GM12878 (cell line): ENCODE data around the gene DISC1. TPM values are rescaled to one million over a fixed set of nuclear protein-coding genes. Genes with fewer than 3 reads are reported as not detected.

Experiments
- ATAC-seq: fragments of 200-7000 bp; cut with Tn5 transposase; 3 replicates; pipeline ENCODE4 v1.9.1; 2020; ENCODE audit warnings: mild to moderate bottlenecking, moderate library complexity
- BruUV-seq: library from RNA; stranded (reverse); fragments of 400-500 nt; replicated peaks from 2 replicates; lab custom pipeline; 2021; lab: Mats Ljungman, UMichigan
- CTCF ChIA-PET: fragments of 300-600 bp; sonication (Branson Sonifier 250); formaldehyde crosslinking; extraction: SDS; loops from one replicate; lab custom pipeline; 2021; ENCODE audit warnings: inconsistent platforms; lab: Yijun Ruan, JAX
- POLR2A ChIA-PET: fragments of 350-600 bp; formaldehyde crosslinking; extraction: SDS; loops from one replicate; lab custom pipeline; 2021; ENCODE audit warnings: inconsistent platforms; lab: Charles Lee
- RAD21 ChIA-PET: fragments of 300-600 bp; sonication (Branson Sonifier 250); formaldehyde crosslinking; loops from one replicate; lab custom pipeline; 2023; ENCODE audit warnings: antibody characterized with exemption; ENCODE audit not compliant: unreplicated experiment; lab: Charles Lee
- SMC1A ChIA-PET: fragments of 300-600 bp; sonication (Branson Sonifier 250); formaldehyde crosslinking; loops from one replicate; lab custom pipeline; 2023; ENCODE audit not compliant: unreplicated experiment, uncharacterized antibody; lab: Charles Lee
- DNase-seq: peaks from one replicate; pipeline ENCODE4 v3.0.0-alpha.2; 2011; ENCODE audit warnings: low read depth, low spot score
- FAIRE-seq: peaks from 3 replicates; lab custom pipeline; 2011; peaks lifted over from hg19 to GRCh38; lab: Jason Lieb, UNC
- H2AFZ ChIP-seq: 2 replicates; pipeline ENCODE4 v1.6.0; 2011; ENCODE audit warnings: low read depth, low read length, control low read depth; ENCODE audit not compliant: control insufficient read depth
- H3K27ac ChIP-seq: 2 replicates; pipeline ENCODE4 v1.5.1; 2011; ENCODE audit warnings: control low read depth; ENCODE audit not compliant: control insufficient read depth, insufficient read depth
- H3K27me3 ChIP-seq, 2 experiments: replicated peaks in 1 of 2; 2 replicates each; pipeline versions ENCODE4 v1.6.0 to v1.6.1; 2011; ENCODE audit warnings: low read length in 1 of 2; ENCODE audit not compliant: control insufficient read depth in 2 of 2, insufficient read depth in 2 of 2
- H3K36me3 ChIP-seq, 2 experiments: 2 replicates each; pipeline ENCODE4 v1.5.1; 2011; ENCODE audit warnings: low read length in 1 of 2; ENCODE audit not compliant: control insufficient read depth in 2 of 2, insufficient read depth in 2 of 2
- H3K4me1 ChIP-seq: 2 replicates; pipeline ENCODE4 v1.6.1; 2011; ENCODE audit warnings: mild to moderate bottlenecking, low read length, moderate library complexity, mixed read lengths; ENCODE audit not compliant: control insufficient read depth, insufficient read depth
- H3K4me2 ChIP-seq: 2 replicates; pipeline ENCODE4 v1.6.0; 2011; ENCODE audit warnings: control low read depth; ENCODE audit not compliant: control insufficient read depth, insufficient read depth
- H3K4me3 ChIP-seq: fragments of 200-600 bp; sonication (generic); 2 replicates; pipeline ENCODE4 v1.5.1; 2016
- H3K79me2 ChIP-seq: 2 replicates; pipeline ENCODE4 v1.6.0; 2011; ENCODE audit warnings: low read length; ENCODE audit not compliant: control insufficient read depth, insufficient read depth
- H3K9ac ChIP-seq: 2 replicates; pipeline ENCODE4 v1.8.0; 2011; ENCODE audit warnings: low read length, control low read depth, mixed read lengths; ENCODE audit not compliant: control insufficient read depth, insufficient read depth
- H3K9me3 ChIP-seq: replicated peaks from 3 replicates; pipeline ENCODE4 v1.5.1; 2011; ENCODE audit warnings: mild to moderate bottlenecking, low read length; ENCODE audit not compliant: control insufficient read depth, insufficient read depth
- H4K20me1 ChIP-seq: 2 replicates; pipeline ENCODE4 v1.6.0; 2011; ENCODE audit not compliant: control insufficient read depth, insufficient read depth
- CREM ChIP-seq: IDR thresholded peaks from 2 replicates; pipeline ENCODE4 v1.6.1; 2014; ENCODE audit warnings: antibody characterized with exemption, low read depth
- CTCF ChIP-seq, 3 experiments: IDR thresholded peaks in 2 of 3; conservative IDR thresholded peaks in 1 of 3; 2 replicates each; pipeline ENCODE4 v1.5.1; 2011; ENCODE audit warnings: low read depth in 3 of 3, low read length in 3 of 3, mild to moderate bottlenecking in 3 of 3, control low read depth in 2 of 3, moderate library complexity in 2 of 3, inconsistent platforms in 1 of 3, mixed read lengths in 1 of 3; ENCODE audit not compliant: control insufficient read depth in 2 of 3, insufficient read depth in 1 of 3; ENCODE audit errors: extremely low read depth in 1 of 3
- IRF4 ChIP-seq: IDR thresholded peaks from 2 replicates; pipeline ENCODE4 v1.6.1; 2011; ENCODE audit warnings: low read depth, low read length
- KDM1A ChIP-seq: fragments of 200-600 bp; sonication (generic); IDR thresholded peaks from 2 replicates; pipeline ENCODE4 v1.6.1; 2016; ENCODE audit warnings: borderline replicate concordance
- MTA3 ChIP-seq: IDR thresholded peaks from 2 replicates; pipeline ENCODE4 v1.6.1; 2012; ENCODE audit warnings: low read length, inconsistent platforms, borderline replicate concordance
- NFIC ChIP-seq: IDR thresholded peaks from 2 replicates; pipeline ENCODE4 v1.6.1; 2012; ENCODE audit warnings: low read depth, mild to moderate bottlenecking, inconsistent platforms, low read length, moderate library complexity
- NFYB ChIP-seq: IDR thresholded peaks from 2 replicates; pipeline ENCODE4 v1.6.1; 2011; ENCODE audit warnings: low read depth, mild to moderate bottlenecking, low read length, improper control_type of control experiment, moderate library complexity; ENCODE audit not compliant: insufficient read depth
- NR2C2 ChIP-seq: IDR thresholded peaks from 2 replicates; pipeline ENCODE4 v1.6.1; 2011; ENCODE audit warnings: borderline replicate concordance, low read depth; ENCODE audit not compliant: control insufficient read depth, insufficient read length
- SMAD1 ChIP-seq: fragments of 450-650 bp; IDR thresholded peaks from 2 replicates; pipeline ENCODE4 v1.6.1; 2018; ENCODE audit warnings: mild to moderate bottlenecking, low read depth; ENCODE audit not compliant: partially characterized antibody
- ZSCAN29 ChIP-seq: fragments of 450-650 bp; IDR thresholded peaks from 2 replicates; pipeline ENCODE4 v1.6.1; 2017; ENCODE audit warnings: mild to moderate bottlenecking, moderate library complexity
- WGBS: methylation state at CpG from one replicate; pipeline ENCODE4 v1.1.6; 2016; ENCODE audit warnings: low lambda C conversion rate; ENCODE audit not compliant: insufficient replicate concordance, insufficient coverage; ENCODE audit errors: missing lambda C conversion rate; 5-methylcytosine and 5-hydroxymethylcytosine counted together
- in situ Hi-C: fragments of 300-500 bp; cut with MboI; formaldehyde crosslinking; loops from 9 replicates; pipeline ENCODE4 v1.14.3; 2018; ENCODE audit warnings: mixed read lengths
- intact Hi-C: fragments of 100-400 bp; cut with micrococcal nuclease; formaldehyde crosslinking; loops from one replicate; pipeline ENCODE4 v1.14.2; 2022; ENCODE audit not compliant: unreplicated experiment
- polyA plus RNA-seq, 11 experiments: library from polyadenylated mRNA; depleted of rRNA in 4 of 11; unstranded in 6 of 11; stranded (reverse) in 5 of 11; fragments of >200 nt; fragmentation: Nextera tagmentation in 4 of 11; fragmentation: Illumina TruSeq in 1 of 11; extraction: Ambion mirVana in 4 of 11; extraction: Trizol in 1 of 11; gene quantifications; 1 replicate in 1 of 11; 2 replicates in 10 of 11; pipeline versions ENCODE4 v1.2.1 to v1.2.3, GENCODE V29; 2011 to 2016; ENCODE audit warnings: inconsistent platforms in 2 of 11, missing spikeins in 2 of 11, low read depth in 1 of 11
- total RNA-seq, 4 experiments: library from RNA; depleted of rRNA in 3 of 4; stranded (reverse); fragments of >200 nt in 3 of 4; fragmentation: Illumina TruSeq in 1 of 4; extraction: Trizol in 1 of 4; gene quantifications; 2 replicates each; pipeline versions ENCODE4 v1.2.1 to v1.2.3, GENCODE V29; 2013 to 2021

The DISC1 gene
- total and polyA plus RNA-seq, 10 of the 15 experiments (the other 5 are each of a cell fraction or from before 2014, with no cell fraction given), result 0.05 to 0.72 (median 0.19) TPM; not detected in 1

- no peak for TF ChIP-seq CTCF (IDR thresholded peaks at IDR 0.05 in 2 of 3, conservative IDR thresholded peaks at IDR 0.05 in 1 of 3; ENCODE audit: control insufficient read depth in 2 of 3, extremely low read depth in 1 of 3, insufficient read depth in 1 of 3, low read depth in 3 of 3, low read length in 3 of 3)
- no peak for TF ChIP-seq MTA3
- no peak for TF ChIP-seq KDM1A
These were observed 39.1 kb downstream of the DISC1 start (continued) for GRCh38 chr1:231665726-231666125.

GRCh38 chr1:231666220-231666936, 39.8 kb downstream of the DISC1 start:
- H3K27ac ChIP-seq, result no peak overlapping the region
- no peak for DNase-seq
- no TSS peak for BruUV-seq
- H3K9me3 ChIP-seq, result no peaks in the 10 kb centered on the region
- H3K4me3 ChIP-seq, result no peak overlapping the region
- H3K9ac ChIP-seq, result no peak overlapping the region
- ATAC-seq, result no peak
- ChIA-PET RAD21 (no interaction called here), SMC1A (interaction anchor here (0.7 kb wide), 1 partner anchor 60 kb away, joined by 3 read pairs; no protein-coding TSS in a partner anchor), POLR2A (interaction anchor here (0.6 kb wide), 1 partner anchor 942 kb away, joined by 4 read pairs; no protein-coding TSS in a partner anchor), CTCF (interaction anchor here (0.7 kb wide), 1 partner anchor 256 kb away, joined by 4 read pairs; no protein-coding TSS in a partner anchor)
- H4K20me1 ChIP-seq, result no peaks in the 10 kb centered on the region
- no peak overlapping the region for H3K4me2 ChIP-seq
- no peaks in the 10 kb centered on the region for H3K4me1 ChIP-seq
- no peak for FAIRE-seq
- WGBS, result 16% methylated on average over 7 of the region's 7 CpGs
- H3K36me3 ChIP-seq, result no peaks in the 10 kb centered on the region
- H2AFZ ChIP-seq, result no peak overlapping the region
- TF ChIP-seq SMAD1, result no peak
- no peak for TF ChIP-seq IRF4
- no peak for TF ChIP-seq NFYB
- TF ChIP-seq NFIC, result no peak
- no peak for TF ChIP-seq ZSCAN29
- TF ChIP-seq NR2C2, result no peak
- TF ChIP-seq CREM, result no peak
- intact Hi-C loops (no loop called here), in situ Hi-C loops (no loop called here)
- no peaks in the 10 kb centered on the region; a peak in 1 of 4 replicates for H3K27me3 ChIP-seq
- no peaks in the 10 kb centered on the region for H3K79me2 ChIP-seq
